22Rv1 (cell line): ENCODE data around the gene MOK.

Experiments used
- CTCF ChIP-seq: fragments of 450-650 bp; IDR thresholded peaks from 2 replicates; pipeline ENCODE4 v1.5.1; 2017; ENCODE audit warnings: mild to moderate bottlenecking
- ZFX ChIP-seq: fragments of 450-650 bp; IDR thresholded peaks from 2 replicates; pipeline ENCODE4 v1.6.1; 2017; ENCODE audit warnings: antibody characterized with exemption, borderline replicate concordance

- TF ChIP-seq CTCF (no peak), ZFX (no peak)
Observed at GRCh38 chr14:102229739-102230092, 75.2 kb downstream of the MOK start.
